ENCODE results near the gene PRPF31.
"Not testable (repeated sequence)": the region's sequence is repeated elsewhere in the genome, so short reads cannot be mapped to it uniquely, and the experiment has no call there.

The PRPF31 gene

GRCh38 chr19:54115109-54116063, at the start of gene PRPF31, which contains the start of gene TFPT:
Gene PRPF31, plus strand, starts transcription at chr19:54115754. Its CDS starts 2,525 bp downstream, at chr19:54118279.
Gene TFPT, minus strand, starts transcription at chr19:54115657. Its CDS starts 388 bp downstream, at chr19:54115269.
- Mint-ChIP-seq H3K27ac (peak within 1 kb of the TSS; percentile 86), H3K4me3 (peak within 1 kb of the TSS; percentile 85), H3K27me3 (no peaks in the 10 kb centered on the region), H3K36me3 (peaks cover 27% of the 10 kb centered on the region), H3K9me3 (no peaks in the 10 kb centered on the region), H3K4me1 (peaks cover 47% of the 10 kb centered on the region)
- peak; percentile 98 for DNase-seq
- CTCF ChIA-PET = no interaction called here

GRCh38 chr19:54069470-54069869, 46.1 kb upstream of the PRPF31 start:
- no peak for DNase-seq
- H3K4me3 Mint-ChIP-seq = no peak overlapping the region
- CTCF ChIA-PET = interaction anchor here (1.1 kb wide), 1 partner anchor 122 kb away, joined by 3 read pairs; no protein-coding TSS in a partner anchor
- H3K4me1 Mint-ChIP-seq = no peaks in the 10 kb centered on the region
- H3K36me3 Mint-ChIP-seq = no peaks in the 10 kb centered on the region
- H3K27me3 Mint-ChIP-seq = no peaks in the 10 kb centered on the region
- H3K27ac Mint-ChIP-seq = no peak overlapping the region
- H3K9me3 Mint-ChIP-seq = no peaks in the 10 kb centered on the region

GRCh38 chr19:54073829-54074228, 41.7 kb upstream of the PRPF31 start:
- no peaks in the 10 kb centered on the region for H3K4me1 Mint-ChIP-seq
- no peak for DNase-seq
- H3K4me3 Mint-ChIP-seq = no peak overlapping the region
- peaks cover 3% of the 10 kb centered on the region for H3K27me3 Mint-ChIP-seq
- H3K9me3 Mint-ChIP-seq = no peaks in the 10 kb centered on the region
- CTCF ChIA-PET = no interaction called here
- H3K27ac Mint-ChIP-seq = no peak overlapping the region
- H3K36me3 Mint-ChIP-seq = no peaks in the 10 kb centered on the region

- no peaks in the 10 kb centered on the region for H3K36me3 Mint-ChIP-seq
- no peak overlapping the region for H3K4me3 Mint-ChIP-seq
- H3K27ac Mint-ChIP-seq = no peak overlapping the region
- H3K4me1 Mint-ChIP-seq = no peaks in the 10 kb centered on the region
- no peak for DNase-seq
- CTCF ChIA-PET = no interaction called here
- peaks cover 3% of the 10 kb centered on the region for H3K27me3 Mint-ChIP-seq
- H3K9me3 Mint-ChIP-seq = peaks cover 5% of the 10 kb centered on the region
Measured at GRCh38 chr19:54074851-54075250, 40.7 kb upstream of the PRPF31 start.

- Mint-ChIP-seq H3K36me3 (no peaks in the 10 kb centered on the region), H3K27me3 (peaks cover 3% of the 10 kb centered on the region), H3K4me3 (no peak overlapping the region), H3K4me1 (no peaks in the 10 kb centered on the region), H3K27ac (no peak overlapping the region), H3K9me3 (peaks cover 10% of the 10 kb centered on the region)
- no peak for DNase-seq
- CTCF ChIA-PET = no interaction called here
Measured at GRCh38 chr19:54077334-54077733, 38.2 kb upstream of the PRPF31 start.

- Mint-ChIP-seq H3K4me1 (no peaks in the 10 kb centered on the region), H3K9me3 (peaks cover 12% of the 10 kb centered on the region), H3K4me3 (no peak within 1 kb of the TSS), H3K27me3 (peaks cover 2% of the 10 kb centered on the region), H3K36me3 (no peaks in the 10 kb centered on the region), H3K27ac (no peak within 1 kb of the TSS)
- DNase-seq = no peak
- CTCF ChIA-PET = no interaction called here
Measured at GRCh38 chr19:54081032-54081431, 34.5 kb upstream of the PRPF31 start, which contains the start of gene TARM1. Gene TARM1, minus strand, starts transcription at chr19:54081365. Its CDS starts 25 bp downstream, at chr19:54081340.

- Mint-ChIP-seq H3K4me3 (no peak overlapping the region), H3K9me3 (peaks cover 10% of the 10 kb centered on the region), H3K27me3 (peaks cover 9% of the 10 kb centered on the region), H3K27ac (no peak overlapping the region), H3K4me1 (no peaks in the 10 kb centered on the region), H3K36me3 (no peaks in the 10 kb centered on the region)
- DNase-seq = no peak
- CTCF ChIA-PET = no interaction called here
Measured at GRCh38 chr19:54084410-54084809, 31.1 kb upstream of the PRPF31 start.

GRCh38 chr19:54094426-54095000, 21.0 kb upstream of the PRPF31 start:
- no peak for DNase-seq
- peaks cover 3% of the 10 kb centered on the region for H3K9me3 Mint-ChIP-seq
- no peak overlapping the region for H3K27ac Mint-ChIP-seq
- H3K36me3 Mint-ChIP-seq = no peaks in the 10 kb centered on the region
- peaks cover 16% of the 10 kb centered on the region for H3K4me1 Mint-ChIP-seq
- peaks cover 35% of the 10 kb centered on the region for H3K27me3 Mint-ChIP-seq
- CTCF ChIA-PET = no interaction called here
- H3K4me3 Mint-ChIP-seq = no peak overlapping the region

GRCh38 chr19:54095136-54095858, 20.3 kb upstream of the PRPF31 start:
- H3K9me3 Mint-ChIP-seq = peaks cover 3% of the 10 kb centered on the region
- H3K27me3 Mint-ChIP-seq = peaks cover 38% of the 10 kb centered on the region
- peaks cover 16% of the 10 kb centered on the region for H3K4me1 Mint-ChIP-seq
- CTCF ChIA-PET = interaction anchor here (0.7 kb wide), 1 partner anchor 13 kb away, joined by 3 read pairs; no protein-coding TSS in a partner anchor
- no peaks in the 10 kb centered on the region for H3K36me3 Mint-ChIP-seq
- H3K27ac Mint-ChIP-seq = no peak overlapping the region
- no peak for DNase-seq
- H3K4me3 Mint-ChIP-seq = no peak overlapping the region

GRCh38 chr19:54095859-54096616, 19.5 kb upstream of the PRPF31 start:
- DNase-seq = peak; percentile 69
- peaks cover 16% of the 10 kb centered on the region for H3K4me1 Mint-ChIP-seq
- peaks cover 41% of the 10 kb centered on the region for H3K27me3 Mint-ChIP-seq
- CTCF ChIA-PET = interaction anchor here (0.7 to 1.1 kb wide), 2 partner anchors 14 to 253 kb away, joined by 3 read pairs; no protein-coding TSS in a partner anchor
- not testable (repeated sequence) for H3K36me3 Mint-ChIP-seq, H3K9me3 Mint-ChIP-seq
- peak overlapping the region; percentile 66 for H3K27ac Mint-ChIP-seq
- H3K4me3 Mint-ChIP-seq = peak overlapping the region; percentile 69

GRCh38 chr19:54096617-54097106, 18.9 kb upstream of the PRPF31 start:
- no peak for DNase-seq
- peak overlapping the region; percentile 11 for H3K27ac Mint-ChIP-seq
- peak overlapping the region; percentile 50 for H3K4me3 Mint-ChIP-seq
- H3K4me1 Mint-ChIP-seq = peaks cover 16% of the 10 kb centered on the region
- H3K36me3 Mint-ChIP-seq = no peaks in the 10 kb centered on the region
- H3K9me3 Mint-ChIP-seq = peaks cover 3% of the 10 kb centered on the region
- H3K27me3 Mint-ChIP-seq = peaks cover 41% of the 10 kb centered on the region
- CTCF ChIA-PET = interaction anchor here (0.7 to 1.1 kb wide), 3 partner anchors 10 to 253 kb away, joined by 3 to 4 read pairs (median 3); partner anchors contain the start of gene CNOT3

- no peak for DNase-seq
- Mint-ChIP-seq H3K9me3 (no peaks in the 10 kb centered on the region), H3K36me3 (peaks cover 3% of the 10 kb centered on the region), H3K4me3 (no peak overlapping the region), H3K27ac (no peak overlapping the region), H3K4me1 (peaks cover 28% of the 10 kb centered on the region), H3K27me3 (peaks cover 34% of the 10 kb centered on the region)
- CTCF ChIA-PET = no interaction called here
Measured at GRCh38 chr19:54099190-54099902, 16.2 kb upstream of the PRPF31 start.

- CTCF ChIA-PET, DNase-seq, H3K4me3 Mint-ChIP-seq, H3K36me3 Mint-ChIP-seq, H3K9me3 Mint-ChIP-seq, H3K27ac Mint-ChIP-seq: not testable (repeated sequence)
- Mint-ChIP-seq H3K27me3 (peaks cover 29% of the 10 kb centered on the region), H3K4me1 (peaks cover 26% of the 10 kb centered on the region)
Measured at GRCh38 chr19:54099903-54100255, 15.7 kb upstream of the PRPF31 start.
